ENCODE measurements around the gene EPS8L2.
A peak's percentile ranks its signal among the peaks of the same experiment; 100 is the strongest.

EPS8L2 gene

DNA sequence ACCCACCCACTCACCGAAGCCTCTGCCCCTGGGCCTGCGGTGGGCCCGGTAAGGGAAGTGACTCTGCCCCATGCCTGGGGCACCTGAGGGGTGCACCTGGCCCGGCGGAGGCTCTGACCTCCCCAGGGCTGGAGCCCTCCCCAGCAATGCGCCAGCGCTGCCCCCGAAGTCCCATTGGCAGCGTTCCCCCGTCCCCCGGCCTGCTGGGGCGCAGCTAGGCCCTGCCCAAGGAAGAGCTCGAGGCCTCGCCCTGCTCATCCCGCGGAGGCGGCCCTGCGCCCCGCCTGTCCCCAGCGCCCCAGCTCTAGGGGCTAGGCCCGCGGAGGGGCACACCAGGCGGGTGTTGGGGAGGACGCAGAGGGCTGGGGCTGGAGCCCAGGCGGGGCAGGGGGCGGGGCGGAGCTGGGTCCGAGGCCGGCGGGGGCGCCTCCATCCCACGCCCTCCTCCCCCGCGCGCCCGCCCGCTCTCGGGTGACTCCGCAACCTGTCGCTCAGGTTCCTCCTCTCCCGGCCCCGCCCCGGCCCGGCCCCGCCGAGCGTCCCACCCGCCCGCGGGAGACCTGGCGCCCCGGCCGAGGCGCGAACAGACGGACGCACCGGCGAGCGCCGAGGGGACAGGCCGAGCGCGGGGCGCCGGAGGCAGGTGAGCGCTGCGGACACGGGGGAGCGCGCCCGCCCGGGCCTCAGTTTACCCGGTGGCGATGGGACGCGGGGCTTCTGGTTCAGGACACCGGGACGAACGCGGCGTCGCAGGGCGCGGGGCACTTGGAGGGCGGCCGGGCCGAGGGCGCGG is at the start of gene EPS8L2:
Gene EPS8L2, plus strand, starts transcription at position 586 of the 793 bp plus-strand sequence. CDS start 3,177 bp downstream, outside the sequence.
- Histone ChIP-seq H3K9me3 (no peaks in the 10 kb centered on the region), H3K4me3 (peak within 1 kb of the TSS; percentile 13; the same call in 1 of the 2 replicates), H3K36me3 (replicated peaks) (peaks cover 4% of the 10 kb centered on the region; the same call in 1 of the 2 replicates), H3K27me3 (ENCODE audit: low read depth) (no peaks in the 10 kb centered on the region), H3K4me1 (no peaks in the 10 kb centered on the region)
- peak in 1 of 2 experiments; percentile 62 for DNase-seq (ENCODE audit: low spot score in 2 of 2)
- in situ Hi-C loops (cut with MboI; ENCODE audit: low sequenced_read_pairs) = no loop called here

DNA sequence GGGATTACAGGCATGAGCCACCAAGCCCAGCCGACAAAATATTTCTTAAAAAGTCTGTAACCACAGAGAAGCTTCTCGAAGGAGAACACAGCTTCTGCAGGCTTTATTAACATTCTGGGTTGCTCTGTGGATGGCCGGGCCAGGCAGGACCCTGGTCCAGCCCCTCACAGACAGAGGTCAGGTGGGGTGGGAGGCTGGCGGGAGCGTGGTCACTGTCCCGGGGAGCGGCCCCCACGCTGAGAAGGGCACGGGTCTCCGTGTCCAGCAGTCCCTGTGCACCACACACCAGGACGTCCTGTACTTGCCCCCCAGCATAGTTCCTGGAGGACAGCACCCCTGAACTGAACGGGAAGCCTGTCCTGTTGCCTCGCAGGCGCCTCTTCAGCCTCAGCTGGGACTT is 49.6 kb upstream of the EPS8L2 start:
- Histone ChIP-seq H3K27me3 (ENCODE audit: low read depth) (no peaks in the 10 kb centered on the region), H3K9me3 (no peaks in the 10 kb centered on the region), H3K4me1 (no peaks in the 10 kb centered on the region), H3K36me3 (replicated peaks) (peaks cover 22% of the 10 kb centered on the region), H3K4me3 (no peak overlapping the region)
- in situ Hi-C loops (cut with MboI; ENCODE audit: low sequenced_read_pairs) = no loop called here
- no peak for DNase-seq (ENCODE audit: low spot score in 2 of 2)

DNA sequence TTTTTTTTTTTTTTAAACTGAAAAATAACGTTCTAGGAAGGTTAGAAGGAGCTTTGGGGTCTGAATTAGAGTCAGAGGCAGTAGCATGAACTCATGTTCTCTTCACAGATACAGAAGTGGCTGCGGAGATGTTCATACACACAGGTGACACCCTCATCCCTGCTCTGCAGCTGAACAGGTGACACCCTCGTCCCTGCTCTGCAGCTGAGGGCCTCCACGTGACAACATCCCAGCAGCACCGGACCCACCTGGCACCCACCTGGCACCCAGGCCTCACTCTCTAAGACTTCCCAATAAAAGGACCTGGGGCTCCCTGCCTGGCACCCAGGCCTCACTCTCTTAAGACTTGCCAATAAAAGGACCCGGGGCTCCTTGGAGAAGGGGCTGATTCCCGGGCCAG is 49.2 kb upstream of the EPS8L2 start:
- H3K9me3 ChIP-seq = no peaks in the 10 kb centered on the region
- no peak for DNase-seq (ENCODE audit: low spot score in 2 of 2)
- H3K27me3 ChIP-seq (ENCODE audit: low read depth) = no peaks in the 10 kb centered on the region
- no peak overlapping the region for H3K4me3 ChIP-seq
- in situ Hi-C loops (cut with MboI; ENCODE audit: low sequenced_read_pairs) = no loop called here
- no peaks in the 10 kb centered on the region for H3K4me1 ChIP-seq
- H3K36me3 ChIP-seq (replicated peaks) = peaks cover 22% of the 10 kb centered on the region

DNA sequence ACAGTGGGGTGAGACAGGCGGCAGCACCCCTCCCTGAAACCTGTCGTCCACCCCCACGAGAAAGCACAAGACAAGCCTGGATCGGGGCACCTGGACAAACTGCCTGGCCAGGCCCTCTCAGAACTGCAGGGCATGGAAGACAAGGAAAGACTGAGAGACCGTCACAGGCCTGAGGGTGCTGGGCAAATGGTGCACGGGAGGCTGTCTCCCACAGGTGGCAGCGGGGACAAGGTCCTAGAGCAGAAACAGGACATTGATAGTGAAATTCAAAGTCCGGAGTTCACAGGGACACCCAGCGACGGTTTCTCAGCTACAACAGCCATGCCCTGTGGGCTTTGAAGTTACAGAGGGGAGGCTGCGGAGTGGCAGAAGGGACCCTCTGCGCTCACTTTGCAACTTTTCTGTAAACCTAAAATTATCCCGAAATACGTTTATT is 48.3 kb upstream of the EPS8L2 start:
- in situ Hi-C loops (cut with MboI; ENCODE audit: low sequenced_read_pairs) = no loop called here
- Histone ChIP-seq H3K36me3 (replicated peaks) (peaks cover 28% of the 10 kb centered on the region), H3K4me1 (no peaks in the 10 kb centered on the region)

DNA sequence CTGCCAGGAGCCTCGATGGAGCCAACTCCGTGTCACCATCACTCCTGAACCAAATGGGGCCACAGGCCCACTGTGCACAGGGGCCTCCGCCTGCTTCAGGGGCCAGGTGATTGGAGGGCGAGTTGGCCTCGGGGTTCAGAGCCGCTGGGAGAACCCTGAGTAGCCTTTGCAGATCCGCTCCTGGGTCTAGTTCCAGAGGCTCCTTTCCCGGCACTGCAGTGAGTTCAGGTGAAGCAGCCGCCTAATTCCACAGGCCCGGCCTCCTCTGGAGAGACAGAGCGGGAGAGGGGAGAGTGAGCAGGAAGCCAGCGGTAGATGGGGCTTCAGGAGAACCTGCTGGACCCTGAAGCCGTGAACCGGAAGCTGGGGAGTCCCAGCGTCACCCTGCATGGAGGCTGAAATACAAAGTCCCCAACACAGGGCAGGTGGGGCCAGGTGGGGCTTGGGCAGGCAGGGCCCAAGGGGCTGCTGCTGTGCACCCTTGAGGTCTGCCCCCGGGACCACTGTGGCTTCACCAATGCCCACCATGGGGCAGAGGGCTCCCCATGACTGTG is 46.4 kb upstream of the EPS8L2 start:
- Histone ChIP-seq H3K27me3 (ENCODE audit: low read depth) (no peaks in the 10 kb centered on the region), H3K9me3 (no peaks in the 10 kb centered on the region), H3K36me3 (replicated peaks) (peaks cover 39% of the 10 kb centered on the region), H3K4me1 (no peaks in the 10 kb centered on the region), H3K4me3 (no peak overlapping the region)
- in situ Hi-C loops (cut with MboI; ENCODE audit: low sequenced_read_pairs) = no loop called here
- DNase-seq (ENCODE audit: low spot score in 2 of 2) = no peak

More for the DNA sequence above, 48.3 kb upstream of the EPS8L2 start:
- no peaks in the 10 kb centered on the region for H3K27me3 ChIP-seq (ENCODE audit: low read depth)
- DNase-seq (ENCODE audit: low spot score in 2 of 2) = no peak
- no peaks in the 10 kb centered on the region for H3K9me3 ChIP-seq
- no peak overlapping the region for H3K4me3 ChIP-seq

DNA sequence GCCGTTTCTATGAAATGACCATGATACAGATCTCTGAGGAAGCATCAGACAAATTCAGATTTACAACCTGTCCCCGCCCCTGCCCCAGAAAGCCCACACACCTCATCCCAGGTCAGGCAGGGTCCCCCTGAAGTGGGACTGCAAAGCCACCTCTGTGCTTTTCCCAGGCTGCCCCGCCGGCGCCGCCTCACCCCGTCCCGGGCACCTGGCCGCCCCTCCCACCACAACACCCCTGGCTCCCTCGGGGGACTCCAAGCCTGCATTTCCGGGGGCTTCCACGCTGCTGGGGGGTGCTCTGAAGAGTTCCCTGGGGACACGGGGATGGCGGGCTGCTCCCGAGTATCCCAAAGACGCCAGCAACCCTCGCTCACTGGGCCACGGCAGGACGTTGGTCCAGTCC is 45.8 kb upstream of the EPS8L2 start:
- in situ Hi-C loops (cut with MboI; ENCODE audit: low sequenced_read_pairs) = no loop called here
- DNase-seq (ENCODE audit: low spot score in 2 of 2) = no peak
- Histone ChIP-seq H3K9me3 (no peaks in the 10 kb centered on the region), H3K27me3 (ENCODE audit: low read depth) (no peaks in the 10 kb centered on the region), H3K4me3 (no peak overlapping the region), H3K4me1 (no peaks in the 10 kb centered on the region), H3K36me3 (replicated peaks) (peaks cover 40% of the 10 kb centered on the region)

DNA sequence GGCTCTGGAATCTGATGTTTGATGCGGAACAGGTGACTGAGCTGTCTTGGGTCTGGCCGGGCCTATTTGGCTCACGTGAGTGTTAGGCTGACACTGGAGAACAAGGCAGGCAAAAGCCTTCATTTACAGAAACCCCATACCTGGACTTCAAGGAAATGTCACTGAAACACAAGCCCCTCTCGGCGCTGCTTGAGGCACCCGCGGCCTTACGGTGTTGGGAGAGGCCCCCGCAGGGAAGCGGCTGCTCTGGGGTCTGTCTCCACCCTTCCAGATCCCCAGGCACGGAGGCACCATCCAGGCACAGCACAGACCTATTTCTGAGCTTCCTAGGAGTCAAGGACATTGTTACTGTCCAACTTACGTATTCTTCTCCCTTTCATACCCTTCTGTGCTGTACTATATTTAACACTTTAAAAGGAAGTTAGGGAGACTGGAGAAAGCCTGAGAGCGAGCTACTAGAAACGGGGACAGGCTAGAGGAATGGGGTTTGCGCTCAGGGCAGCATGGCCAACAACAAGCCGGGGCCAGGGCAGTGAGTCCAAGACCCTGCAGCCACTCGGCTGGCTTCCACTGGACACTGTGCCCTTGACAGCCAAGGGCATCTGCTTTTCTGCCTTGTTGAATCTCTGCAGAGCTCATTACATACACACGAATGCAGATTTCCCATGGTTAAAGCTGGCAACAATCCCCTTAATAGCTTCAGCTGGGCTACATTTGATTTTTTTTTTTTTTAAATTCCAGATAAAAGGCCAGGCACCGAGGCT is 45.2 kb upstream of the EPS8L2 start:
- Histone ChIP-seq H3K4me1 (no peaks in the 10 kb centered on the region), H3K4me3 (no peak overlapping the region), H3K27me3 (ENCODE audit: low read depth) (no peaks in the 10 kb centered on the region), H3K36me3 (replicated peaks) (peaks cover 46% of the 10 kb centered on the region), H3K9me3 (no peaks in the 10 kb centered on the region)
- no peak for DNase-seq (ENCODE audit: low spot score in 2 of 2)
- in situ Hi-C loops (cut with MboI; ENCODE audit: low sequenced_read_pairs) = no loop called here

DNA sequence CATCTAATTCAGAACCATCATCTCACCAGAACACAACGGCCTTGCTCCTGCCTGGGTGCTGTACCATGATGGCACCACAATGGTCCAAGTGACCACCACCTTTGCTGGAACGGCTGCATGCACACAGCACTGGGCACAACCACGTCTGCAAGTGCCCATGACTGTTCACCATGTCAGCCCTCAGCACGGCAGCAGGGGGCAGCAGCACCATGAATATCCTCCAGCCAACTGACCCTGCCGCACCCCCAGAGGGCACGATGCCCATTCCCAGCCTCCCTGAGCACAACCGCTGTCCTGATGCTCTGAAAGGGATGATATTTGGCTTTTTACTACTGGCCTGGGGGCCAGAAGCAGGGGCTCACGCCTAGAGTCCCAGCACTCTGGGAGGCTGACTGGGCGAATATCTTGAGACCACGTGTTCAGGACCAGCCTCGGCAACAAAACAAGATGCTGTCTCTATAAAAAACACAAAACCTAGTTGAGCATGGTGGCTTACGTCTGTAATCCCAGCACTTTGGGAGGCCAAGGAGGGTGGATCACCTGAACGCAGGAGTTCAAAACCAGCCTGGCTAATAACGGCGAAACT is 43.2 kb upstream of the EPS8L2 start:
- DNase-seq (ENCODE audit: low spot score in 2 of 2) = peak; percentile 17 to 73
- Histone ChIP-seq H3K9me3 (no peaks in the 10 kb centered on the region), H3K4me3 (no peak overlapping the region), H3K4me1 (no peaks in the 10 kb centered on the region), H3K27me3 (ENCODE audit: low read depth) (no peaks in the 10 kb centered on the region), H3K36me3 (replicated peaks) (peaks cover 42% of the 10 kb centered on the region)
- in situ Hi-C loops (cut with MboI; ENCODE audit: low sequenced_read_pairs) = no loop called here

DNA sequence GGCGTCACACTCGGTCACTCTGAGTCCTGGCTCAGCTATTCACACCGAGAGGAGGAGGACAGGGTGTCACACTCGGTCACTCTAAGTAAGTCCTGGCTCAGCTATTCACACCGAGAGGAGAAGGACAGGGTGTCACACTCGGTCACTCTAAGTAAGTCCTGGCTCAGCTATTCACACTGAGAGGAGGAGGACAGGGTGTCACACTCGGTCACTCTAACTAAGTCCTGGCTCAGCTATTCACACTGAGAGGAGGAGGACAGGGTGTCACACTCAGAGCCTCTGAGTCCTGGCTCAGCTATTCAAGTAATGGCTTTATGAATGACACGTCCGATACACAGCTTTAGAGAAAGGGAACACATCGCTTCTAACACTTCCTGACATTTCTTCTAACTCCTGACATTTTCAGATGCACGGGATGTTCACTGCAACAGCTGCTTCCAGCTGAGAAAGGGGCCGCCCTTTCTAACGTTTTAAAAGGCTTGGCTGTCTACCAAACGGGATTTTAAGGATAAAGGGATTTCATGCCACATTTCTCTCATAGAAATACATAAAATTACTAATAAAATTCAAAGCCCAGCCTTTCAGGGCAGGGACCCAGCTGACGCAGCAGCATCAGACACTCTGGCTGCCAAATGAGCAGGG is 40.8 kb upstream of the EPS8L2 start:
- H3K9me3 ChIP-seq = no peaks in the 10 kb centered on the region
- H3K4me1 ChIP-seq = no peaks in the 10 kb centered on the region
- in situ Hi-C loops (cut with MboI; ENCODE audit: low sequenced_read_pairs) = no loop called here
- H3K4me3 ChIP-seq = no peak overlapping the region
- H3K27me3 ChIP-seq (ENCODE audit: low read depth) = no peaks in the 10 kb centered on the region
- H3K36me3 ChIP-seq (replicated peaks) = peaks cover 38% of the 10 kb centered on the region
- DNase-seq (ENCODE audit: low spot score in 2 of 2) = no peak

DNA sequence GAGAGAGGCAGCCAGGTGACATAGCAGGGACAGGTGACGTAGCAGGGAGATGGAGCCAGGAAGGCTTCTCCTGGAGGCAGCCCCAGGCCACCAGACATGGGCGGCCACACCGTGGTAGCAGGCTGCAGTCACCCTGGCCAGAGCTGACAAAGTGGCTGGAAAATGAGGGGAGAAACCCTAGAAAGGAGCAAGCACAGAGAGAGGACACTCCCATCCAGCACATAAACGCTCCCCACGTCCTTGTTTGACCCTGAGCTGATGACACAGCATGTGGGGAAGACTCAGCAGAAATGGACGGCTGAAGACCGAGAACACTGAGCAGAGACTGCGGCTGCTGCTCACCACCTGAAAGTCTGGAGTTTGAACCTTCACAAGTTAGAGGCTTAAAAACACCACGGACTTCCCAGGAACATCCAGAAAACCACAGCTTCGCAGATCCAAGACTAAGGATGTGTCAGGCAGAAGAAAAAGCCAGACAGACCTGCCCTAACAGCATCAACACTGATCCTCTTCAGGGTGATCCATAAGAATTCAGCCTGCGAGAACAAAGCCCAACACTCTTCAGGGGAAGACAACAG is 40.2 kb upstream of the EPS8L2 start:
- no peak for DNase-seq (ENCODE audit: low spot score in 2 of 2)
- H3K4me1 ChIP-seq = no peaks in the 10 kb centered on the region
- H3K9me3 ChIP-seq = no peaks in the 10 kb centered on the region
- no peak overlapping the region for H3K4me3 ChIP-seq
- in situ Hi-C loops (cut with MboI; ENCODE audit: low sequenced_read_pairs) = no loop called here
- H3K27me3 ChIP-seq (ENCODE audit: low read depth) = no peaks in the 10 kb centered on the region
- H3K36me3 ChIP-seq (replicated peaks) = peaks cover 32% of the 10 kb centered on the region

DNA sequence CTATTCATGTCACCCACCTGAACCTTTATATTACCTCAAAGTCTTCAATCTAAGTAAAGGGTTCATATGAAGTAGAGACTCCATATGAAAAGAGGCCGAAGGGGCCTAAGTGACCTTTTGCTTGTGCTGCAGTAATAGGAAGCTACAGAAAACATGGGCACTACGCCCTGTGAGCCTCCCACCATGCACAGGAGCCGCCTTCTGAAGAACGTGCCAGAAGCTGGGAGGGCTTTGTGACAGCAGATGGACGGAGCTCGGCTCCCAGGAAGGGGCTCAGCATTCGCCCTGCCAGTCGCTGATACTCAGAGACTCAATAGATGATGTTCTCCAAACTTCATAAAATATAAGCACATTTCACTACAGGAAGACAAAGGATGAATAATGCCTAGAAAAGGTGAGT is 32.2 kb upstream of the EPS8L2 start:
- H3K27me3 ChIP-seq (ENCODE audit: low read depth) = no peaks in the 10 kb centered on the region
- DNase-seq (ENCODE audit: low spot score in 2 of 2) = no peak
- in situ Hi-C loops (cut with MboI; ENCODE audit: low sequenced_read_pairs) = no loop called here
- H3K9me3 ChIP-seq = no peaks in the 10 kb centered on the region
- H3K4me3 ChIP-seq = no peak overlapping the region
- peaks cover 58% of the 10 kb centered on the region for H3K36me3 ChIP-seq (replicated peaks)
- no peaks in the 10 kb centered on the region for H3K4me1 ChIP-seq

DNA sequence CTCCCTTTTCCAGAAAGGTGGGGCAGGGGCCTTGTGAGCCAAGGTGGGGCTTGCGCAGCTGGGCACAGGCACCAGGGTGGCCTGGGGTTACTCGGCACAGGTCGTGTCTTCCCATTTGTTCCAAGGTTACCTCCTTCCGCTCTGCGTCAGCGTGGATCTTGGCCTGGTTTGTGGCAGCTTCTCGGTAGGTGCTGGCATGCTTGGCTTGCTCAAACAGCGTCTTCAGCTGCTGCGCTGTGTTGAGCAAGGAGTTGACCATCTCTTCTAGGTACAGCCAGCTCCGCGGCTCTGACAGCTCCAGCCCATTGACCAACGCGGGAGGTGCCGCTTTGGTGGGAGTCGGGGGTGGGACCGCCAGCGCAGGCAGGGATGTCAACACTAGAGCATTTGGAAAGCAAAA is 31.6 kb upstream of the EPS8L2 start:
- H3K9me3 ChIP-seq = no peaks in the 10 kb centered on the region
- H3K4me3 ChIP-seq = no peak overlapping the region
- H3K36me3 ChIP-seq (replicated peaks) = peaks cover 60% of the 10 kb centered on the region
- no peak for DNase-seq (ENCODE audit: low spot score in 2 of 2)
- no peaks in the 10 kb centered on the region for H3K4me1 ChIP-seq
- in situ Hi-C loops (cut with MboI; ENCODE audit: low sequenced_read_pairs) = no loop called here
- no peaks in the 10 kb centered on the region for H3K27me3 ChIP-seq (ENCODE audit: low read depth)

DNA sequence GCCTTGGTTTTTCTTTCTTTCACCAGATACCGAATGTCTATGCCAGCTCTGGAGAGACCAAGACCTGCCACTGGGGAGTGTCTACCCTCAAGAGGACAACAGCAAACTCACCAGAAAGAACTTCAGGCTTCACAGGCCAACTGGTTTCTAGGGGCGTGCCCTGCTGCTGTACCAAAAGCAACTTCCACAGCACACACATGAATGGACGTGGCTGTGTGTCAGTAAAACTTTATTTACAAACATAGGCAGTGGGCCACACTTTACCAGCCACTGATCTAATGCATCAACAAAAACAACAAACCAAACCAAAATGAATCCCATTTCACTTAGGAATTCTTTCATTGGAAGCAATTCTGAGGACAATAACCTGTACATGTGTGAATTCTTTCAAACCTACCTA is 27.7 kb upstream of the EPS8L2 start:
- no peak for DNase-seq (ENCODE audit: low spot score in 2 of 2)
- peaks cover 80% of the 10 kb centered on the region for H3K36me3 ChIP-seq (replicated peaks)
- no peak overlapping the region for H3K4me3 ChIP-seq
- no peaks in the 10 kb centered on the region for H3K27me3 ChIP-seq (ENCODE audit: low read depth)
- no peaks in the 10 kb centered on the region for H3K4me1 ChIP-seq
- H3K9me3 ChIP-seq = no peaks in the 10 kb centered on the region
- in situ Hi-C loops (cut with MboI; ENCODE audit: low sequenced_read_pairs) = no loop called here
